ENCODE results near the gene TNFAIP8L2.

The TNFAIP8L2 gene

GRCh38 chr1:151156515-151156819 lies at the start of gene TNFAIP8L2:
Gene TNFAIP8L2 (plus strand): TSS chr1:151156649. CDS start chr1:151158698, 2,049 bp downstream.
- H3K4me3 ChIP-seq (ENCODE audit: low read depth, low read length) = peak within 1 kb of the TSS; percentile 64
- TF ChIP-seq, protein P1, sequence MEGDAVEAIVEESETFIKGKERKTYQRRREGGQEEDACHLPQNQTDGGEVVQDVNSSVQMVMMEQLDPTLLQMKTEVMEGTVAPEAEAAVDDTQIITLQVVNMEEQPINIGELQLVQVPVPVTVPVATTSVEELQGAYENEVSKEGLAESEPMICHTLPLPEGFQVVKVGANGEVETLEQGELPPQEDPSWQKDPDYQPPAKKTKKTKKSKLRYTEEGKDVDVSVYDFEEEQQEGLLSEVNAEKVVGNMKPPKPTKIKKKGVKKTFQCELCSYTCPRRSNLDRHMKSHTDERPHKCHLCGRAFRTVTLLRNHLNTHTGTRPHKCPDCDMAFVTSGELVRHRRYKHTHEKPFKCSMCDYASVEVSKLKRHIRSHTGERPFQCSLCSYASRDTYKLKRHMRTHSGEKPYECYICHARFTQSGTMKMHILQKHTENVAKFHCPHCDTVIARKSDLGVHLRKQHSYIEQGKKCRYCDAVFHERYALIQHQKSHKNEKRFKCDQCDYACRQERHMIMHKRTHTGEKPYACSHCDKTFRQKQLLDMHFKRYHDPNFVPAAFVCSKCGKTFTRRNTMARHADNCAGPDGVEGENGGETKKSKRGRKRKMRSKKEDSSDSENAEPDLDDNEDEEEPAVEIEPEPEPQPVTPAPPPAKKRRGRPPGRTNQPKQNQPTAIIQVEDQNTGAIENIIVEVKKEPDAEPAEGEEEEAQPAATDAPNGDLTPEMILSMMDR (IDR thresholded peaks at IDR 0.05; ENCODE audit: low read depth, low read length, missing control alignments) = no peak
- peak; percentile 34 for DNase-seq (ENCODE audit: low read depth)

DNA sequence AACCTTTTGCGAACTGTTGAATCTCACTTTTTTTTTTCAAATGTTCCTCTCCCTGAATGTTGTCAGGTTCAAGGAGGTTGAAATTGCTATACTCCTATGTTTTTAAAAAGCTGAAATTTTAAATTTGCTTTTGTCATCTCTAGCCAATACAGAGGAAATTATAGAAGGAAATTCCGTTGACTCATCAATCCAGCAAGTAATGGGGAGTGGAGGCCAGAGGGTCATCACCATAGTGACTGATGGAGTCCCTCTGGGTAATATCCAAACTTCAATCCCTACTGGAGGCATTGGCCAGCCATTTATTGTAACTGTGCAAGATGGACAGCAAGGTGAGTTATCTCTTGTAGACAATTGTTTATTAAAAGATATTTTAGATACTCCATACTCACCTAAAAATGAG lies 49.6 kb upstream of the TNFAIP8L2 start:
- no peak overlapping the region for H3K4me3 ChIP-seq (ENCODE audit: low read depth, low read length)
- TF ChIP-seq, protein P1 (IDR thresholded peaks at IDR 0.05; ENCODE audit: low read depth, low read length, missing control alignments) = no peak
- no peak for DNase-seq (ENCODE audit: low read depth)

GRCh38 chr1:151108331-151108730 lies 48.1 kb upstream of the TNFAIP8L2 start:
- no peak overlapping the region for H3K4me3 ChIP-seq (ENCODE audit: low read depth, low read length)
- no peak for DNase-seq (ENCODE audit: low read depth)
- TF ChIP-seq, protein P1 (IDR thresholded peaks at IDR 0.05; ENCODE audit: low read depth, low read length, missing control alignments) = no peak

DNA sequence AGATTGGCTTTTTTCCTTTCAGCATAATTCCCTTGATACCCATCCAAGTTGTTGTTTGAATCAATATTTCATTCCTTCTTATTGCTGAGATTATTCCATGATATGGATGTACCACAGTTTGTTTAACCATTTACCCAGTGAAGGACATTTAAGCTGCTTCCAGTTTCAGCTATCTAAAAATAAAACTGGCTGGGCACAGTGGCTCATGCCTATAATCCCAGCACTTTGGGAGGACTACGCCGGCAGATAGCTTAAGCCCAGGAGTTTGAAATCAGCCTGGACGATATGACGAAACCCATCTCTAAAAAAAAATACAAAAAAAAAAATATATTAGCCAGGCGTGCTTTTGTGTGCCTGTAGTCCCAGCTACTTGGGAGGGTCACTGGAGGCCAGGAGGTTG lies 42.6 kb upstream of the TNFAIP8L2 start:
- no peak overlapping the region for H3K4me3 ChIP-seq (ENCODE audit: low read depth, low read length)
- TF ChIP-seq, protein P1 (IDR thresholded peaks at IDR 0.05; ENCODE audit: low read depth, low read length, missing control alignments) = no peak
- no peak for DNase-seq (ENCODE audit: low read depth)

GRCh38 chr1:151124763-151125403 lies 31.6 kb upstream of the TNFAIP8L2 start:
- DNase-seq (ENCODE audit: low read depth) = no peak
- no peak overlapping the region for H3K4me3 ChIP-seq (ENCODE audit: low read depth, low read length)
- TF ChIP-seq, protein P1 (IDR thresholded peaks at IDR 0.05; ENCODE audit: low read depth, low read length, missing control alignments) = no peak

- H3K4me3 ChIP-seq (ENCODE audit: low read depth, low read length) = no peak overlapping the region
- DNase-seq (ENCODE audit: low read depth) = no peak
- TF ChIP-seq, protein P1 (IDR thresholded peaks at IDR 0.05; ENCODE audit: low read depth, low read length, missing control alignments) = no peak
Observed at GRCh38 chr1:151128800-151129199, 27.6 kb upstream of the TNFAIP8L2 start.

DNA sequence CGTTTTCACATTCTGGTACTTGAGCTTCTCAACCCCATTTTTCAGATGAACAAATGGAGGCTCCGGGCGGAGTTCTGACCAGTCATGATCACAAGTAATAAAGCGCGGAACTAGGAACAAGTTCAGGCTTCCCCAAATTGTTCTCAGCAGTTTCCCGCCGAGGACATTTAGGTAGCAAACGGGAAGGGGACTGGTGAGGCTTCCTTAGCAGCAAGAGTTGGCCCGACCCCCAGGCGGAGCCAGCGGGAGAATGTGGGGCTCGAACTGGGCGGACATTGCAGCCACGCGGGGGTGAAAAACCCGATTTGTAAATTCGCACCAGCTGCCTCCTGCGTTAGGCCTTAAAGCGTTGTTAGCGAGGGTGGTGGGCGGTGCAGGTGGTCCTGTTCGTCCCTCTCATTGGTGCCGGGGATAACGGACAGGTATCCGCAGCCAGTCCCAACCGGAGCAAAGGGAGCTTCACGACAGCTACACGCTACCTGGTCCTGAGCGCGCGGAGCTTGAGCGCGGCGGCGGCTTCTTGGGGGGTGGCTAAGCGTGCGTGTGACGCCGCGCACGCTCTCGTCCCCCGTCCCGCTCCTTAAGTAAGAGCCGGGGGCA lies 25.4 kb upstream of the TNFAIP8L2 start:
- peak overlapping the region; percentile 6 for H3K4me3 ChIP-seq (ENCODE audit: low read depth, low read length)
- DNase-seq (ENCODE audit: low read depth) = peak; percentile 56
- TF ChIP-seq, protein P1 (IDR thresholded peaks at IDR 0.05; ENCODE audit: low read depth, low read length, missing control alignments) = no peak

Data from GM12864 (cell line).